MCF 10A (cell line): ENCODE data around the gene GNA15. TPM values are rescaled to one million over a fixed set of nuclear protein-coding genes. Genes with fewer than 3 reads are reported as not detected.

Experiments used
- BruUV-seq: library from RNA; stranded (reverse); fragments of 400-500 nt; replicated peaks from 2 replicates; lab custom pipeline; 2021; lab: Mats Ljungman, UMichigan
- CTCF ChIA-PET: fragments of 300-600 bp; sonication (Branson Sonifier 250); formaldehyde crosslinking; extraction: SDS; loops from one replicate; lab custom pipeline; 2021; ENCODE audit warnings: antibody characterized with exemption, inconsistent platforms; lab: Yijun Ruan, JAX
- POLR2A ChIA-PET: fragments of 300-600, 350-650 bp; sonication (Branson Sonifier 250); formaldehyde crosslinking; extraction: SDS; loops from one replicate; lab custom pipeline; 2020; ENCODE audit warnings: antibody characterized with exemption, inconsistent platforms; lab: Yijun Ruan, JAX
- DNase-seq: peaks from one replicate; pipeline ENCODE4 v3.0.0-alpha.2; 2018; ENCODE audit not compliant: unreplicated experiment
- H3K27ac Mint-ChIP-seq: one replicate; pipeline ENCODE4 v1.8.0; 2022; ENCODE audit warnings: mild to moderate bottlenecking, low read depth, mixed read lengths; ENCODE audit not compliant: unreplicated experiment
- H3K27me3 Mint-ChIP-seq: one replicate; pipeline ENCODE4 v1.8.0; 2022; ENCODE audit warnings: mixed read lengths; ENCODE audit not compliant: insufficient read depth, unreplicated experiment
- H3K36me3 Mint-ChIP-seq: one replicate; pipeline ENCODE4 v1.8.0; 2022; ENCODE audit warnings: mild to moderate bottlenecking, moderate library complexity, mixed read lengths; ENCODE audit not compliant: insufficient read depth, unreplicated experiment
- H3K4me1 Mint-ChIP-seq: one replicate; pipeline ENCODE4 v1.8.0; 2022; ENCODE audit warnings: mixed read lengths; ENCODE audit not compliant: insufficient read depth, unreplicated experiment
- H3K4me3 Mint-ChIP-seq: one replicate; pipeline ENCODE4 v1.8.0; 2022; ENCODE audit warnings: mild to moderate bottlenecking, moderate library complexity, mixed read lengths; ENCODE audit not compliant: unreplicated experiment
- H3K9me3 Mint-ChIP-seq: one replicate; pipeline ENCODE4 v1.8.0; 2022; ENCODE audit warnings: mixed read lengths; ENCODE audit not compliant: unreplicated experiment
- CTCF ChIP-seq: fragments of 200-600 bp; IDR thresholded peaks from one replicate; pipeline ENCODE4 v1.8.0; 2022; ENCODE audit warnings: antibody characterized with exemption, mild to moderate bottlenecking; ENCODE audit not compliant: unreplicated experiment
- intact Hi-C: fragments of 100-400 bp; cut with micrococcal nuclease; formaldehyde crosslinking; loops from 2 replicates; pipeline ENCODE4 v1.14.1; 2022
- total RNA-seq: library from RNA; stranded (reverse); gene quantifications from 2 replicates; pipeline ENCODE4 v1.2.3, GENCODE V29; 2022

GNA15 gene
- total RNA-seq, 1 experiment from 2014 or later, result 47.1 TPM

DNA sequence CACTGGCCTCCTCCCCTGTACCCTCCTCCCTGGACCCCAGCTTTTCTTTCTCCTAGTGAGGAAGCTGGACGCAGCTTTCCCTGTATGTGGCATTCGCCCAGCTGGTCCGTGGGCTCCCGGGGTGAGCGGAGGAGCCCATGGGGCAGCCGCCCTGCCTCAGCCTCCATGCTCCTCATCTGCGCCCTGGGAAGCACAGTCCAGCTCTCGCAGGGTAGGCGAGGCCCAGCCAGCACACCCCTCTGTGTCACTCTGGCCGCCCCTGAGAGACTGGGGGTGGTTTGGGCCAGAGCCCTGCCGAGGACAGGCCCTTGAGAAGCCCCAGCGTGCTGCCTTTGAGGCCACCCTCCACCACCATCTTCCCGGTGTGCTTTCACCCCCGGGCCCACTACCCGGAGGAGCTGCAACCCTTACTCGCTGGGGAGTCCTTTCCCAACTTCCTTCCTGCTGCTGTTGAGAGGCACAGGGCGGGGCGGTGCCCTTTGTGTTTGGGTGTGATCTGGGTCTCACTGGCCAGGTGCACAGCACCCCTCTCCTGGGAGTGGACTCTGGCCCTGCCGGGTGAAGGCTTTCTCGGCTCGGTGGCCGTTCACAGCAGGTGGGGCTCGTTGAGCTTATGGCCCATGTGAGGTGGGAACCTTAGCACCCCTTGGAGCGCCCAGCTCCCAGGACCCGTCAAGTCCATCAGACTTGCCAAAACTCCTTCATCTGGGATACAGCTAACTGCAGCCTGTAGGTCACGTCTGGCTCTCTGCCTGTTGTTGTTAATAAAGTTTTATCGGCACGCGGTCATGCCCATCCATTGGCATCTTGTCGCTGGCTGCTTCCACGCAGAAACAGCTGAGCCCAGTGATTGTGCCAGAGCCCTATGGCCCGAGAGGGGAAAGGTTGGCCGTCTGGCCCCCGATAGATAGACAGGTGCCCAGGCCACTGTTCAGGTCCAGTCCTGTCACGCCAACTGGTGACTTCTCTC lies 53.1 kb downstream of the GNA15 start:
- intact Hi-C loops, result no loop called here
- no peak for DNase-seq
- ChIA-PET POLR2A (interaction anchor here (0.6 kb wide), 1 partner anchor 12 kb away, joined by 3 read pairs; no protein-coding TSS in a partner anchor), CTCF (interaction anchor here (0.6 kb wide), 1 partner anchor 113 kb away, joined by 3 read pairs; no protein-coding TSS in a partner anchor)
- no peak for TF ChIP-seq CTCF
- H3K4me1 Mint-ChIP-seq, result peaks cover 28% of the 10 kb centered on the region
- H3K36me3 Mint-ChIP-seq, result peaks cover 18% of the 10 kb centered on the region
- peak overlapping the region; percentile 93 for H3K4me3 Mint-ChIP-seq
- H3K27me3 Mint-ChIP-seq, result no peaks in the 10 kb centered on the region
- peak overlapping the region; percentile 76 for H3K27ac Mint-ChIP-seq
- BruUV-seq, result no TSS peak
- H3K9me3 Mint-ChIP-seq, result no peaks in the 10 kb centered on the region

DNA sequence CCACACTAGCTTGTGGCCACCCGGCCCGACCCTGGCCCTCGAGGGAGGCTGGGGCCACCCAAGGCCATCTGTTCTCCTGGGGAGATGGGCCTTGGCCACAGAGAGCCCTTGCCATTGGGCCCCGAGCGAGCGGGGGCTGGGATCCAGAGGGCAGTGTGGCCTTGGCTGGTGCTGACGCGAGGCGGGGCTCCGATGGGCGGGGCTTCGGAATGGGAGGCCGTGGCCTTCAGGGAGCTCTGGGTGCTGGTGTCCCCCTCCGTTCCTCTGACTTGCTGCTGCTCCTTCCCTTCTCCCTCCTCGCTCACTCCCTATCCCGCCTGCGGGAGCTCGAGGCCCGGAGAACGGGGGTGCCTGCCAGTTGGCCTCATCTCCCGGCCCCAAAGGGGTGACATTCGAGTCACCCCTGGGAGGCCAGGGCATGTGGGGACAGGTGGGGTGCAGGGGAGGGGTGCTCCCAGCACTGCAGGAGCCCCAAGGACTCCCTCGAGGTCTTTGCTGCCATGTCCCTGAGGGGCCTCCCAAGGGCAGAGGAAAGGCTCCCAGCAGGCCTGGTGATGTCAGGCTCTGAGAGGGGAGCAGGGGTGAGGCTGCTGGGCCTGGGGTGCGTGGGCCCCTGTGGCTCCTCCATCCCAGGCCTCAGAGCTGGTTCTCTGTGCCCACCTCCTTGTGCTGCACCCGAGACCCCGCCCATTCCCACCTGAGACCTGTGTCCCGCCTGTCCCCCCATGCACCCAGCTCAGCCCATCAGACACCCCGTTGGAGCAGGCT lies 54.1 kb downstream of the GNA15 start:
- TF ChIP-seq CTCF, result no peak
- intact Hi-C loops, result no loop called here
- no TSS peak for BruUV-seq
- H3K4me1 Mint-ChIP-seq, result peaks cover 25% of the 10 kb centered on the region
- H3K27me3 Mint-ChIP-seq, result no peaks in the 10 kb centered on the region
- ChIA-PET CTCF (interaction anchor here (0.6 kb wide), 2 partner anchors 114 to 1032 kb away, joined by 3 read pairs; no protein-coding TSS in a partner anchor), POLR2A (interaction anchor here (0.6 kb wide), 1 partner anchor 45 kb away, joined by 3 read pairs; no protein-coding TSS in a partner anchor)
- DNase-seq, result no peak
- no peak overlapping the region for H3K4me3 Mint-ChIP-seq
- no peak overlapping the region for H3K27ac Mint-ChIP-seq
- no peaks in the 10 kb centered on the region for H3K9me3 Mint-ChIP-seq
- H3K36me3 Mint-ChIP-seq, result peaks cover 26% of the 10 kb centered on the region

GRCh38 chr19:3190470-3190770 lies 54.6 kb downstream of the GNA15 start:
- CTCF ChIA-PET, result interaction anchor here (0.5 kb wide), 1 partner anchor 294 kb away, joined by 4 read pairs; no protein-coding TSS in a partner anchor

More at GRCh38 chr19:3190470-3190770, 54.6 kb downstream of the GNA15 start:
- Mint-ChIP-seq H3K4me3 (no peak overlapping the region), H3K9me3 (no peaks in the 10 kb centered on the region), H3K27ac (no peak overlapping the region), H3K36me3 (peaks cover 26% of the 10 kb centered on the region), H3K4me1 (peaks cover 20% of the 10 kb centered on the region), H3K27me3 (no peaks in the 10 kb centered on the region)
- intact Hi-C loops, result no loop called here
- POLR2A ChIA-PET, result interaction anchor here (0.6 kb wide), 1 partner anchor 45 kb away, joined by 3 read pairs; no protein-coding TSS in a partner anchor
- no peak for TF ChIP-seq CTCF
- no peak for DNase-seq
- no TSS peak for BruUV-seq
